CD4-positive, alpha-beta T cell treated with Interleukin-17A for 4 hours (primary cell): ENCODE measurements around the gene GRAMD2A.

Experiments used
- DNase-seq: peaks from one replicate; pipeline ENCODE4 v3.0.0-alpha.2; 2020; ENCODE audit warnings: mixed read lengths

The GRAMD2A gene

DNA sequence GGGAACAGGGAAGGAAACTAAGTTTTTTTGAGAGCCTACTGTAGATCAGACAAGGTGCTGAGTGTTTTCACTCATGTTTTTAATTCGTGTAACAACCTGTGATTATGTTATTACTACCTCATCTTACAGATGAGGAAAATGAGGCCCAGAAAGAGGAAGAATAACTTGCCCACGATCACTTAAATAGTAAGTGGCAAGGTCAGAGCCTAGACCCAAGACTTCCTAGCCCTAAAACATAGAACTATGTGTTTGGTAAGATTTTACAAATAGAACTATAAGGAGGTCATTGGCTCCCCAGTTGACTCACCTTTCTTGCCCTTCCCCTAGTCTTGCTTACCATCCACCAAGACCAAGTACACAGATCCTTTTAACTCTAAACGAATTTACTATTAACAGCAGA lies 65.7 kb downstream of the GRAMD2A start:
- DNase-seq: no peak

DNA sequence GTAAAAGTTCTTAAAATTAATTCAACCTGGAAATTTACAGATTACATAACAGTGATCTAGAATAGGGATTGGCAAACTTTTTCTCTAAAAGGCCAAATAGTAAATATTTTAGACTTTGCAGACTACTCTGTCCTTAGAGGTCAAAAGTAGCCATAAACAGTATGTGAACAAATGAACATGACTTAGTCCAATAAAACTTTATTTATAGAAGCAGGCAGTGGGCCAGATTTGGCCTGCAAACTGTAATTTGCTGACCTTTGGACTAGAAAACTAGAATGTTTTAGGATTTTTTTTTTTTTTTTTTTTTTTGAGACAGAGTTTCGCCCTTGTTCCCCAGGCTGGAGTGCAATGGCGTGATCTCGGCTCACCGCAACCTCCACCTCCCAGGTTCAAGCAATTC lies 67.3 kb downstream of the GRAMD2A start:
- no peak for DNase-seq

DNA sequence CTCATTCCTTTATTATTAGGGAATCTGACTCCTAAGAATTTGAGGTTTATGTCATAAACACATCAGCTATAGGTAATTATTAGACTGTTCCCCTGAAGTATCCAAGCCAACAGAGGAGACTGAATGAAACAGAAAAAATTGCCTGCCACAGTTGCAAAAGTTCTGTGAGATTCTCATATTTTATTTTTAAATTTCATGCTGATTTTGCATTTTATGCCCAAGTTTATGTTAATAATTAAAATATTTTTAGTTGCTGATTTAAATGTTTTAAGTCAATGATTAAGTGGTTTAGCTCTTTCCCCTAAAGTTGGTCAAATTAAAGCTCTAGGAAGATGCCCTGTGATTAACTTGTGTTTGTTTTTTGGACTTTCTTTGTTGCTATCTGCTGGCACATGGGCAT lies 69.2 kb downstream of the GRAMD2A start:
- no peak for DNase-seq

DNA sequence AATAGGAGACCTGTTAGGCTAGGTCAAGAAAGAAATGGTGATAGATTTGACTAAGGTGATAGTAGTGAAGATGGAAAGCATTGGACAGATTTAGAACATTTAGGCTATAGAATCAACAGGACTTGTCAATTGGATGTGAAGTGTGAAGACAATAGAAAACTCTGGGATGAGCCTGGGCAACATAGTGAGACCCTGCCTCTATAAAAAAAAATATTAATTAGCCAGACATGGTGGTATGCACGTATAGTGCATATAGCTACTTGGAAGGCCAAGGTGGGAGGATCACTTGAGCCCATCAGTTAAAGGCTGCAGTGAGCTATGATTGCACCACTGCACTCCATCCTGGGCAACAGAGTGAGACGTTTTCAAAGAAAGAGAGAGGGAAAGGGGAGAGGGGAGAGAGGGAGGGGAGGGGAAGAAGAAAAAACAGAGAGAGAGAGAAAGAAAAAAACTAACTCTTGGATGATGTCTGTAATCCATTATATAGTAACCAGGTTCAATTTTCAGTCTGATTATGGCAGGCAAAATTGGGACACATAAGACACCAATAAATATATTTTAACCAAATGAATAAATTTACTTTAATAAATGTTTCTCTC lies 69.8 kb downstream of the GRAMD2A start:
- no peak for DNase-seq

DNA sequence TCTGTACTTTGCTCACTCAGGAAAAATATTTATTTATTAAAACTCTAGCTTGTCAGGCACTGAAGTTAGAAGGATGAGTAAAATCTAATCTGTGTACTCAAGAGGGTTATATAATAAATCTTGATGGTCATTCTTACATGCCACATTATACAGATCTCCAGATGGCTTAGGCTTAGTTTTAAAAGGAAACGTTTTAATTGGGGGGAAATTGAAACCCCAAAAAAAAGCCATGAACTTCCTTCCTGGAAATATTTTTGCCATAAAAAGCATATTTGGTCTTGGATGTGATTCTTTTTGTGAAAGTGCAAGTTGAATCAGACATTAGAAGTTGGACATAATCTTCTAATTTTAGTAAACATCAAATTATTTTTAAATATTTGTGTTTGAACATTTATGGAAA lies 73.4 kb downstream of the GRAMD2A start:
- no peak for DNase-seq

DNA sequence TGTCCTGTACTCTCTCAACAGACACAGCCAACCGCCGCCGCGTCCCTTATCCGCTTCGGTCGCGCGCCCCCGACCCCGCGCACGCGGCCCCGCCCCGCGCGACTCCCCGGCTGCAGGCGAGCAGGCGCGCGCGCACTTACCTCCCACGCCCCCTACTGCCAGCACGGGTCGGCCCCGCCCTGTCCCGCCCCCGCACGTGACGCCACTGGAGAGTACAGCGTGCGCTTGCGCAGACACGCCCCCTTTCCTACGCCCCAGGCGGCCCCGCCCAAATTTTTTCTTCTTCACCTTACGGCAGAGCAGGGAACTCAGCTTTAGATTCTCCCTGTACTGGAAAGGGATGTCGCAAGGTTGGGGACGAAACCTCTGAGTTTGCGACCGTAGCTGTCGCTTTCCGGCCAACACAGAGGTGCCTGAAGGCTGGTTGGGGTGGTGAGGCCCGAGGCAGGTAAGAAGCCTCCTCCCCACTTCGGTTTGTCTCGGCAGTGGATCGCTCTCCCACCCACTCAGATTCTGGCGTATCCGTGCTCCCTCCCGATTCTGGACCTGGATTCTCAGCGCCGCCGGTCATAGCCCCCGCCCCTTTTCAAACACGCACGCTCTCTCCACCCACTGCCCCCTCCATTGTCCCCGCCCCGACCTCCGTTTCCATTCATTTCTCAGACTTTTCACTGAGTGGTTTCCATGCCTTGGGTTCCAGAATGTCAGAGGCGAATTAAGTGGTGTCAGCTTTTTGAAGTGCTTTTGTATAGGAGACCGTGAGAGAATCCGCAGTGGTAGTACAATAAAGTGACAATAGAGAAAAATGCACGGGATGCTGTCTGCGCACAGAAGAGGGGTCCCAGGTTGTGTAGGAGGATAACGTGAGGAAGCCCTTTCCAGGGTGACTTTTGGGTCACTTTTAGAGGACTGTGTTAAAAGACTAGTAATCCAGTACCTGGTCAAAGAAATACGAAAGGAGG lies 79.3 kb downstream of the GRAMD2A start, which contains the start of the genes MYO9A and SENP8:
TSS of gene MYO9A (minus strand) at position 134 of the 962 bp plus-strand sequence. CDS start 71,587 bp downstream, outside the sequence.
TSS of gene SENP8 (plus strand) at position 387 of the 962 bp plus-strand sequence. CDS start 21,221 bp downstream, outside the sequence.
- DNase-seq: peak; percentile 99

DNA sequence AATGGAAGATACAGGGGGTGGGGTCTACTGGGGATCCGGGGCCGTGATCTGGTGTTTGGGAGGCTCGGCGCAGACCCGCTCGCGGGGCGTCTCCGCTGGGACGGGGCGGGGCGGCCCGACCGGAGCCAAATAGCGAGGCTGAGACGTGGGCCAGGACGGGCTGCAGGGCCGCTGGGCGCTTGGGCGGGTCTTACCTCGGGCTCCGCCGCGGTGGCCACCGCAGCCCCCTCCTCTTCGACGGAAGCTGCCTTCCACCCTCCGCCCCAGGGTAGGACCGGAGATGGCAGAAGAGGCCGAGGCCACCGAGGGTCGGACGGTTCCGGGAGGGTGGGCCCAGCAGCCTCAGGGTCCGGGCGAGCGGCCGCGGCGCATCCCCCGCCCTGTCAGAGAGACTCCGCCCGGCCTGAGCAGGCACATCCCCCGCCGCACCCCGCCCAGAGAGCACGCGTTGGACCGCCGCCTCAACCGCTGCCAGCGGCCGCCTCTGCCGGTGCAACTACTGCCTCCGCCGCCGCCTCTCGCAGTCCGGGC lies 80.0 kb downstream of the GRAMD2A start:
- peak; percentile 68 for DNase-seq

DNA sequence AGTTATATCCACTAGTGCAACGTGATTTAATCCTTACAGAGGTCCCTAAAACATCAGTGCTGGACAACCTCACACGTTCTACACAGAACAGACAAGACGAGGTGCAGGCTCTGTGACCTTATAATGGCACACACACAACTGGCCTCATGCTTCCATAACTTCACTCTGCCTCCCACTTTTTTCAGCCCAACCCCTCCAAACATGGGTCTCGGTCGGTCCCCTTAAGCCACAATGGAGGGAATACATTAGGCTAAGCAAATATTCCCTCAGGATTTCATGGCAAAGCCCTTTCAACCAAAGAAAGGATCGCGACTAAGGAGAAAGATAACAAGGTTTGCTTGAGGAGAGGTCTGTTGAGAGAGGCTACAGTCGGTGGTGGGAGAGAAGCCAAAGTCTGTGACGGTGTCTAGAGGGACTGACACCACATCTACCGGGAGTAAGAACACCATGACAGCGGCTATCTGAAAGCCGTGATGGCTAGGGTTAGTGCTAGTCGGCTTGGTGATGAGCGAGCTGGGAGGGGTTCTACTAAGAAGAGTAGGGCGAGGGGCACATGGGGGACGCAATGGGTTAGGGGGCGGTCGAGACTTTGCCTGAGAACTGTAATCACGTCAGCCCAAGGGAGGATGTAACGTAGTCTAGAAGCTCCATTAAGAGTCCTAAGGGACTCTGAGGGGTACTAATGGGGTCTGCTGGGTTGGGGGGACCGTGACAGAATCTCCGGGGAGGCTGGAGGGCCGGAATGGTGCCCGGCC lies 80.7 kb downstream of the GRAMD2A start:
- DNase-seq: no peak

DNA sequence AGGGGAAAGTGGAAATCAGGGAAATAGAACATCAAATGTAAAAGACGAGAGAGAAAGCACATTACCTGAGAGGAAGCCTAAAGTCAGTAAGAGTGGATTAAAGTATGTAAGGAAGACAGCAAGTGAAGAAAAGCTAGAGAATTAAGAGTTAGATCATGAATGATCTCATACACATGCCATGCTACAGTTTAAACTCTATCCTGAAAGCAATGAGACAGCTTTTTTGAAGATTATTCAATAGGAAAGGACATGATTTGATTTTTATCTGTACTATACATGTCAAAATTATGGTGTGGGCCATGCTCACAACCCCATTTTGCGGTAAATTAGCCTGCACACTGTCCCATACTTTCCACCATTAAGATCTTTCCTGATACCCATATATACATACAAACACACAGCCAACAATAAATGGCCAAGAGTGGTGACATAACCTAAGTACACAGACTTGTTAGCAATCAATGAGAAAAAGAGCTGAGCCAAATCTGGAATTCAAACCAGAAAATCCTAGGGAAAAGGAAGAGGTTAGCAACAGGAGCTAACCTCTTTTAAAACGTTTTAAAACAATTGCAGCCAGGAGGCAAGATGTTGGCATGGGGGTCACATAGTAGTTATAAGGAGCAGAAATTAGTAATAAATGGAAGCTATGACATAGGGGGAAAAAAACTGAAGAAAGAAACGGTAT lies 84.1 kb downstream of the GRAMD2A start:
- DNase-seq: no peak

DNA sequence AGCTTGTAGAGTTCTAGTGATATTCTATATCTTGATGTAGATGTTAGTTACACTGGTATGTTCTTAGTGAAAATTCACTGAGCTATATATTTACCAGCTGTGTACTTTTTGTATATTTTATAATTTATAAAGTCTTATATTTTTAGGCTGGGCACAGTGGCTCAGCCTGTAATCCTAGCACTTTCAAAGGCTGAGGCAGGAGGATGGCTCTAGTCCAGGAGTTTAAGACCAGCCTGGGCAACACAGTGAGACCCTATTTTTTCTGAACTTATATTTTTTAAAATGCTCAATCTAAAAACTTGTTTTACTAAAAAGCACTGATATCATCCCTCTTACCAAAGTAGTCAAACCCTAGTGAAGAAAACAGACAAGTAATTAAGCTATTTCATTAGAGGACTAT lies 84.8 kb downstream of the GRAMD2A start:
- no peak for DNase-seq

DNA sequence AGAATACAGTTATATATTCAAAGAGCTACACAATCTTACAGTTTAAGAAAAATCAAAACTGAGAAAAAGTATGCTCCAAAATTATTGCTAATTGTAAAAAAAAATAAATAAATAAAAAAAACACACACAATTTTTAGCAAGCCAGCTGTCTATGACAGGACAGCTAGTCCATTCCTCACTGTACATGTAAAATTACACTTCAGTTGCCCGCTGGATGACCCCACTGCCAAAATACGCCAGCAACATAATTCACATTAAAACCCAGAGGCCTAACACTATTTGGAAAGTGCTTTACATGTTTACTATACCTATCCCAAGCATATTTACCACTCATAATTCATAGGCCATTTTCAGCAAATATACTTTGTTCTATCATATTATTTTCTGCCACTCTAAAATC lies 85.5 kb downstream of the GRAMD2A start:
- DNase-seq: no peak

DNA sequence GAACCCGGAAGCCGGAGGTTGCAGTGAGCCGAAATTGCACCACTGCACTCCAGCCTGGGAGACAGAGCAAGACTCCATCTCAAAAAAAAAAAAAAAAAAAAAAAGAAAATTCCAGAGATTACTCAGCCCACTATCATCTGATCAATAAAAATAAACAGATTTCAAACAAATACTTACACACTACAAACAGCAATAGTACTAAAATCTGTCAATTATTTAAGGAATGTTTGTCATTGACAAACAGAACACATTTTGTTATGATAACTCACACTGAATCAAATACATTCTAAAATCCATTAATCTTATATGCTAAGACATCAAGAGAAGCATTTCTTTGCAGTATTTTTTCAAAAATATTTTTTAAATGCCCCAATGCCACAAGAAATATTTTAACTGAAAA lies 87.2 kb downstream of the GRAMD2A start:
- DNase-seq: no peak
